CD4-positive, alpha-beta T cell treated with Interleukin-1 beta for 1 hour (primary cell): ENCODE measurements around the gene MYO3B.
A peak's percentile ranks its signal among the peaks of the same experiment; 100 is the strongest.
"Not testable (repeated sequence)": the region's sequence is repeated elsewhere in the genome, so short reads cannot be mapped to it uniquely, and the experiment has no call there.

Experiments
- DNase-seq, 2 donors: peaks; one replicate each; pipeline ENCODE4 v3.0.0-alpha.2; 2020 to 2022

The MYO3B gene

GRCh38 chr2:170579511-170579910, 401.6 kb downstream of the MYO3B start:
- no peak for DNase-seq

- DNase-seq = no peak
These were observed 404.4 kb downstream of the MYO3B start for GRCh38 chr2:170582313-170582712.

- no peak for DNase-seq
These were observed 405.0 kb downstream of the MYO3B start for GRCh38 chr2:170582751-170583463.

GRCh38 chr2:170585067-170585466, 407.1 kb downstream of the MYO3B start:
- DNase-seq = no peak

GRCh38 chr2:170586571-170587095, 408.7 kb downstream of the MYO3B start:
- DNase-seq = no peak

GRCh38 chr2:170587117-170587516, 409.2 kb downstream of the MYO3B start:
- DNase-seq = no peak

- DNase-seq = no peak
These were observed 410.0 kb downstream of the MYO3B start for GRCh38 chr2:170587922-170588321.

- DNase-seq = no peak
These were observed 410.8 kb downstream of the MYO3B start for GRCh38 chr2:170588729-170589128.

GRCh38 chr2:170596576-170596975, 418.6 kb downstream of the MYO3B start:
- no peak for DNase-seq

- DNase-seq = no peak
These were observed 420.1 kb downstream of the MYO3B start for GRCh38 chr2:170598067-170598395.

GRCh38 chr2:170601489-170601888, 423.5 kb downstream of the MYO3B start:
- no peak for DNase-seq

GRCh38 chr2:170605862-170606261, 427.9 kb downstream of the MYO3B start:
- no peak for DNase-seq

GRCh38 chr2:170607171-170607570, 429.2 kb downstream of the MYO3B start:
- DNase-seq = no peak

- DNase-seq = no peak
These were observed 432.7 kb downstream of the MYO3B start for GRCh38 chr2:170610615-170611014.

- not testable (repeated sequence) for DNase-seq
These were observed 441.0 kb downstream of the MYO3B start for GRCh38 chr2:170618948-170619347.

- not testable (repeated sequence) for DNase-seq
These were observed 457.1 kb downstream of the MYO3B start for GRCh38 chr2:170635094-170635493.

GRCh38 chr2:170639635-170640034, 461.7 kb downstream of the MYO3B start:
- DNase-seq = no peak

GRCh38 chr2:170641961-170642360, 464.0 kb downstream of the MYO3B start:
- DNase-seq = no peak

GRCh38 chr2:170643346-170643745, 465.4 kb downstream of the MYO3B start:
- no peak for DNase-seq

GRCh38 chr2:170647741-170648436, 469.9 kb downstream of the MYO3B start:
- DNase-seq = no peak

- DNase-seq = peak; percentile 48 to 73
These were observed 473.8 kb downstream of the MYO3B start for GRCh38 chr2:170651624-170652325.

- no peak for DNase-seq
These were observed 474.9 kb downstream of the MYO3B start for GRCh38 chr2:170652637-170653417.

GRCh38 chr2:170656669-170657068, 478.7 kb downstream of the MYO3B start:
- DNase-seq = no peak
